GM23338 (cell line): ENCODE data around the gene VDR. TPM values are rescaled to one million over a fixed set of nuclear protein-coding genes. Genes with fewer than 3 reads are reported as not detected.

Experiments
- ATAC-seq: fragments of 200-7000 bp; cut with Tn5 transposase; 3 replicates; pipeline ENCODE4 v1.9.1; 2020
- DNase-seq: peaks from one replicate; pipeline ENCODE4 v3.0.0-alpha.2; 2015; ENCODE audit warnings: low spot score
- H2AFZ ChIP-seq: fragments of 200-600 bp; sonication (generic); 2 replicates; pipeline ENCODE4 v1.8.0; 2016; ENCODE audit warnings: antibody characterized with exemption, mild to moderate bottlenecking, moderate library complexity
- H3F3A ChIP-seq: fragments of 200-600 bp; sonication (generic); replicated peaks from 2 replicates; pipeline ENCODE4 v1.8.0; 2017; ENCODE audit warnings: antibody characterized with exemption, mixed run types, low read depth
- H3K27ac ChIP-seq: fragments of 200-600 bp; sonication (generic); 2 replicates; pipeline ENCODE4 v1.6.1; 2016; ENCODE audit warnings: low read depth
- H3K27me3 ChIP-seq: fragments of 200-600 bp; sonication (generic); 2 replicates; pipeline ENCODE4 v1.8.0; 2016; ENCODE audit warnings: mild to moderate bottlenecking, mixed run types, moderate library complexity; ENCODE audit not compliant: insufficient read depth
- H3K36me3 ChIP-seq: fragments of 200-600 bp; sonication (generic); 2 replicates; pipeline ENCODE4 v1.8.0; 2016; ENCODE audit warnings: mild to moderate bottlenecking; ENCODE audit not compliant: insufficient read depth
- H3K4me1 ChIP-seq: fragments of 200-600 bp; sonication (generic); 2 replicates; pipeline ENCODE4 v1.8.0; 2016; ENCODE audit warnings: mild to moderate bottlenecking, moderate library complexity; ENCODE audit not compliant: insufficient read depth
- H3K4me2 ChIP-seq: fragments of 200-600 bp; sonication (generic); 2 replicates; pipeline ENCODE4 v1.7.1; 2017; ENCODE audit warnings: mixed run types
- H3K4me3 ChIP-seq: fragments of 200-600 bp; sonication (generic); 2 replicates; pipeline ENCODE4 v1.6.1; 2016; ENCODE audit warnings: mixed run types
- H3K79me2 ChIP-seq: fragments of 200-600 bp; sonication (generic); replicated peaks from 2 replicates; pipeline ENCODE4 v1.8.0; 2017; ENCODE audit warnings: mild to moderate bottlenecking; ENCODE audit not compliant: insufficient read depth
- H3K9me2 ChIP-seq: fragments of 200-600 bp; sonication (generic); 2 replicates; pipeline ENCODE4 v1.8.0; 2017; ENCODE audit not compliant: insufficient read depth
- H4K20me1 ChIP-seq: fragments of 200-600 bp; sonication (generic); replicated peaks from 2 replicates; pipeline ENCODE4 v1.8.0; 2017; ENCODE audit warnings: mild to moderate bottlenecking; ENCODE audit not compliant: insufficient read depth
- H3K27ac Mint-ChIP-seq: 2 replicates; pipeline ENCODE4 v1.8.0; 2020; ENCODE audit warnings: inconsistent platforms, mild to moderate bottlenecking, moderate library complexity, mixed read lengths
- H3K27me3 Mint-ChIP-seq: 3 replicates; pipeline ENCODE4 v1.8.0; 2022; ENCODE audit warnings: low read depth, mild to moderate bottlenecking, moderate library complexity, mixed read lengths, inconsistent platforms; ENCODE audit not compliant: insufficient read depth, poor library complexity
- H3K36me3 Mint-ChIP-seq: 3 replicates; pipeline ENCODE4 v1.8.0; 2021; ENCODE audit warnings: low read depth, mild to moderate bottlenecking, inconsistent platforms, moderate library complexity, mixed read lengths
- H3K4me1 Mint-ChIP-seq: 3 replicates; pipeline ENCODE4 v1.8.0; 2020; ENCODE audit warnings: mild to moderate bottlenecking, inconsistent platforms, mixed read lengths
- H3K4me3 Mint-ChIP-seq: 3 replicates; pipeline ENCODE4 v1.8.0; 2021; ENCODE audit warnings: moderate library complexity, mild to moderate bottlenecking, inconsistent platforms, mixed read lengths
- H3K9me3 Mint-ChIP-seq: 3 replicates; pipeline ENCODE4 v1.8.0; 2020; ENCODE audit warnings: moderate library complexity, mild to moderate bottlenecking, inconsistent platforms, mixed read lengths
- CREB1 ChIP-seq: fragments of 250-450 bp; sonication (Bioruptor Pico); IDR thresholded peaks from 2 replicates; pipeline ENCODE4 v1.5.0; 2020; ENCODE audit warnings: low read depth, mild to moderate bottlenecking, moderate library complexity
- EZH2 ChIP-seq: fragments of 200-600 bp; sonication (generic); IDR thresholded peaks from one replicate; pipeline ENCODE4 v1.8.0; 2017; ENCODE audit warnings: antibody characterized with exemption, mild to moderate bottlenecking, low read depth; ENCODE audit not compliant: unreplicated experiment
- EZH2phosphoT487 ChIP-seq: fragments of 200-600 bp; sonication (generic); IDR thresholded peaks from one replicate; pipeline ENCODE4 v1.8.1; 2018; ENCODE audit warnings: antibody characterized with exemption; ENCODE audit not compliant: unreplicated experiment
- JUNB ChIP-seq: IDR thresholded peaks from one replicate; pipeline ENCODE4 v1.6.1; 2016; ENCODE audit warnings: antibody characterized with exemption; ENCODE audit not compliant: unreplicated experiment
- NANOG ChIP-seq: IDR thresholded peaks from 2 replicates; pipeline ENCODE4 v1.6.1; 2016; ENCODE audit warnings: antibody characterized with exemption, borderline replicate concordance
- POLR2AphosphoS5 ChIP-seq: IDR thresholded peaks from 2 replicates; pipeline ENCODE4 v1.6.1; 2016; ENCODE audit warnings: antibody characterized with exemption, low read depth
- STAT1 ChIP-seq: IDR thresholded peaks from one replicate; pipeline ENCODE4 v1.6.1; 2016; ENCODE audit warnings: antibody characterized with exemption; ENCODE audit not compliant: unreplicated experiment
- ZNF114 ChIP-seq: fragments of 250-450 bp; sonication (Bioruptor Pico); IDR thresholded peaks from 2 replicates; pipeline ENCODE4 v1.5.0; 2020; ENCODE audit warnings: mild to moderate bottlenecking, moderate library complexity
- ZNF331 ChIP-seq: fragments of 250-450 bp; sonication (Bioruptor Pico); IDR thresholded peaks from 2 replicates; pipeline ENCODE4 v1.5.0; 2020; ENCODE audit warnings: low read depth, mild to moderate bottlenecking, moderate library complexity
- polyA plus RNA-seq: library from polyadenylated mRNA; unstranded; fragments of >200 nt; fragmentation: Nextera tagmentation; extraction: Ambion mirVana; gene quantifications from 2 replicates; pipeline ENCODE4 v1.2.1, GENCODE V29; 2016
- total RNA-seq: library from RNA; depleted of rRNA; stranded (reverse); fragments of >200 nt; shearing (Covaris generic); gene quantifications from 2 replicates; pipeline ENCODE4 v1.2.3, GENCODE V29; 2014
- TF ChIP-seq, protein P1 (sequence below), 2 experiments: fragments of 200-600 bp in 1 of 2; sonication (generic) in 1 of 2; conservative IDR thresholded peaks; 2 replicates each; pipeline versions ENCODE4 v1.5.1 to v1.6.1; 2016 to 2017; ENCODE audit warnings: antibody characterized with exemption in 2 of 2, low read depth in 2 of 2, mild to moderate bottlenecking in 2 of 2, moderate library complexity in 1 of 2
- TF ChIP-seq, protein P2 (sequence below): fragments of 250-450 bp; sonication (Bioruptor Pico); IDR thresholded peaks from 2 replicates; pipeline ENCODE4 v1.5.0; 2020; ENCODE audit warnings: mild to moderate bottlenecking, moderate library complexity
- TF ChIP-seq, protein P3 (sequence below): IDR thresholded peaks from 2 replicates; pipeline ENCODE4 v1.6.1; 2016; ENCODE audit warnings: antibody characterized with exemption
- TF ChIP-seq, protein P4 (sequence below): IDR thresholded peaks from one replicate; pipeline ENCODE4 v1.6.1; 2018; ENCODE audit warnings: antibody characterized with exemption; ENCODE audit not compliant: unreplicated experiment

The VDR gene
- total and polyA plus RNA-seq, 2 experiments from 2014 or later, result 0.37 to 1.4 TPM

DNA sequence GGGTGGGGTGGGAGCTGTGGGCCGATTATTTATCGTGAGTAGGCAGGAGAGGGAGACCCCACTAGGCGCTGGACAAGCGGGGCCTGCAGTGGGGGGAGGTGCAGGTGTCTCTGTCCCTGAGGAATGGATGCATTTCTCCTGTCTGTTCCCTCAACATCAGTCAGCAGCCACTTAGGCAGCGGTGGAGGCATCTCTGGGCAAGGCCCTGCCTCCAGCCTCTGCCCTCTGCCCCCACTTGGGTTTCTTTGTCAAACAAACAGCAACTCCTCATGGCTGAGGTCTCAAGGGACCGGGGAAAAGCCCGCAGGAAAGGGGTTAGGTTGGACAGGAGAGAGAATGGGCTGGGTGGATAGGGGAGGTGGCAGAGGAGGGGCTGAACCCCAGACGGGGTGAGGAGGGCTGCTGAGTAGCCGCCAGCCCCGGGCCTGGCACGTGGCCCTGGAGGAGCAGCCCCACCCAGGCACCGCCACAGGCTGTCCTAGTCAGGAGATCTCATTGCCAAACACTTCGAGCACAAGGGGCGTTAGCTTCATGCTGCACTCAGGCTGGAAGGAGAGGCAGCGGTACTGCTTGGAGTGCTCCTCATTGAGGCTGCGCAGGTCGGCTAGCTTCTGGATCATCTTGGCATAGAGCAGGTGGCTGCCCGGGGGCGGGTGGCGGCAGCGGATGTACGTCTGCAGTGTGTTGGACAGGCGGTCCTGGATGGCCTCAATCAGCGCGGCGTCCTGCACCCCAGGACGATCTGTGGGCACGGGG is 60.4 kb downstream of the VDR start:
- Histone ChIP-seq H3K36me3 (no peaks in the 10 kb centered on the region), H3K9me2 (peaks cover 3% of the 10 kb centered on the region), H3K27ac (no peak overlapping the region), H3K79me2 (no peaks in the 10 kb centered on the region), H3F3A (no peaks in the 10 kb centered on the region), H2AFZ (no peak overlapping the region), H3K4me1 (no peaks in the 10 kb centered on the region), H3K4me3 (no peak overlapping the region), H3K27me3 (no peaks in the 10 kb centered on the region), H4K20me1 (no peaks in the 10 kb centered on the region; the same call in 1 of the 2 replicates), H3K4me2 (no peak overlapping the region)
- Mint-ChIP-seq H3K9me3 (no peaks in the 10 kb centered on the region), H3K27me3 (peaks cover 17% of the 10 kb centered on the region), H3K4me1 (peaks cover 20% of the 10 kb centered on the region), H3K36me3 (no peaks in the 10 kb centered on the region; the same call in 2 of the 3 replicates), H3K27ac (no peak overlapping the region), H3K4me3 (no peak overlapping the region)
- DNase-seq (no peak), ATAC-seq (no peak)
- TF ChIP-seq EZH2, result no peak
- no peak for TF ChIP-seq POLR2AphosphoS5
- no peak for TF ChIP-seq JUNB
- TF ChIP-seq, protein P1, sequence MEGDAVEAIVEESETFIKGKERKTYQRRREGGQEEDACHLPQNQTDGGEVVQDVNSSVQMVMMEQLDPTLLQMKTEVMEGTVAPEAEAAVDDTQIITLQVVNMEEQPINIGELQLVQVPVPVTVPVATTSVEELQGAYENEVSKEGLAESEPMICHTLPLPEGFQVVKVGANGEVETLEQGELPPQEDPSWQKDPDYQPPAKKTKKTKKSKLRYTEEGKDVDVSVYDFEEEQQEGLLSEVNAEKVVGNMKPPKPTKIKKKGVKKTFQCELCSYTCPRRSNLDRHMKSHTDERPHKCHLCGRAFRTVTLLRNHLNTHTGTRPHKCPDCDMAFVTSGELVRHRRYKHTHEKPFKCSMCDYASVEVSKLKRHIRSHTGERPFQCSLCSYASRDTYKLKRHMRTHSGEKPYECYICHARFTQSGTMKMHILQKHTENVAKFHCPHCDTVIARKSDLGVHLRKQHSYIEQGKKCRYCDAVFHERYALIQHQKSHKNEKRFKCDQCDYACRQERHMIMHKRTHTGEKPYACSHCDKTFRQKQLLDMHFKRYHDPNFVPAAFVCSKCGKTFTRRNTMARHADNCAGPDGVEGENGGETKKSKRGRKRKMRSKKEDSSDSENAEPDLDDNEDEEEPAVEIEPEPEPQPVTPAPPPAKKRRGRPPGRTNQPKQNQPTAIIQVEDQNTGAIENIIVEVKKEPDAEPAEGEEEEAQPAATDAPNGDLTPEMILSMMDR (conservative IDR thresholded peaks at IDR 0.05; ENCODE audit: low read depth in 2 of 2), result no peak
- no peak for TF ChIP-seq NANOG
- TF ChIP-seq STAT1, result no peak
- TF ChIP-seq, protein P2, sequence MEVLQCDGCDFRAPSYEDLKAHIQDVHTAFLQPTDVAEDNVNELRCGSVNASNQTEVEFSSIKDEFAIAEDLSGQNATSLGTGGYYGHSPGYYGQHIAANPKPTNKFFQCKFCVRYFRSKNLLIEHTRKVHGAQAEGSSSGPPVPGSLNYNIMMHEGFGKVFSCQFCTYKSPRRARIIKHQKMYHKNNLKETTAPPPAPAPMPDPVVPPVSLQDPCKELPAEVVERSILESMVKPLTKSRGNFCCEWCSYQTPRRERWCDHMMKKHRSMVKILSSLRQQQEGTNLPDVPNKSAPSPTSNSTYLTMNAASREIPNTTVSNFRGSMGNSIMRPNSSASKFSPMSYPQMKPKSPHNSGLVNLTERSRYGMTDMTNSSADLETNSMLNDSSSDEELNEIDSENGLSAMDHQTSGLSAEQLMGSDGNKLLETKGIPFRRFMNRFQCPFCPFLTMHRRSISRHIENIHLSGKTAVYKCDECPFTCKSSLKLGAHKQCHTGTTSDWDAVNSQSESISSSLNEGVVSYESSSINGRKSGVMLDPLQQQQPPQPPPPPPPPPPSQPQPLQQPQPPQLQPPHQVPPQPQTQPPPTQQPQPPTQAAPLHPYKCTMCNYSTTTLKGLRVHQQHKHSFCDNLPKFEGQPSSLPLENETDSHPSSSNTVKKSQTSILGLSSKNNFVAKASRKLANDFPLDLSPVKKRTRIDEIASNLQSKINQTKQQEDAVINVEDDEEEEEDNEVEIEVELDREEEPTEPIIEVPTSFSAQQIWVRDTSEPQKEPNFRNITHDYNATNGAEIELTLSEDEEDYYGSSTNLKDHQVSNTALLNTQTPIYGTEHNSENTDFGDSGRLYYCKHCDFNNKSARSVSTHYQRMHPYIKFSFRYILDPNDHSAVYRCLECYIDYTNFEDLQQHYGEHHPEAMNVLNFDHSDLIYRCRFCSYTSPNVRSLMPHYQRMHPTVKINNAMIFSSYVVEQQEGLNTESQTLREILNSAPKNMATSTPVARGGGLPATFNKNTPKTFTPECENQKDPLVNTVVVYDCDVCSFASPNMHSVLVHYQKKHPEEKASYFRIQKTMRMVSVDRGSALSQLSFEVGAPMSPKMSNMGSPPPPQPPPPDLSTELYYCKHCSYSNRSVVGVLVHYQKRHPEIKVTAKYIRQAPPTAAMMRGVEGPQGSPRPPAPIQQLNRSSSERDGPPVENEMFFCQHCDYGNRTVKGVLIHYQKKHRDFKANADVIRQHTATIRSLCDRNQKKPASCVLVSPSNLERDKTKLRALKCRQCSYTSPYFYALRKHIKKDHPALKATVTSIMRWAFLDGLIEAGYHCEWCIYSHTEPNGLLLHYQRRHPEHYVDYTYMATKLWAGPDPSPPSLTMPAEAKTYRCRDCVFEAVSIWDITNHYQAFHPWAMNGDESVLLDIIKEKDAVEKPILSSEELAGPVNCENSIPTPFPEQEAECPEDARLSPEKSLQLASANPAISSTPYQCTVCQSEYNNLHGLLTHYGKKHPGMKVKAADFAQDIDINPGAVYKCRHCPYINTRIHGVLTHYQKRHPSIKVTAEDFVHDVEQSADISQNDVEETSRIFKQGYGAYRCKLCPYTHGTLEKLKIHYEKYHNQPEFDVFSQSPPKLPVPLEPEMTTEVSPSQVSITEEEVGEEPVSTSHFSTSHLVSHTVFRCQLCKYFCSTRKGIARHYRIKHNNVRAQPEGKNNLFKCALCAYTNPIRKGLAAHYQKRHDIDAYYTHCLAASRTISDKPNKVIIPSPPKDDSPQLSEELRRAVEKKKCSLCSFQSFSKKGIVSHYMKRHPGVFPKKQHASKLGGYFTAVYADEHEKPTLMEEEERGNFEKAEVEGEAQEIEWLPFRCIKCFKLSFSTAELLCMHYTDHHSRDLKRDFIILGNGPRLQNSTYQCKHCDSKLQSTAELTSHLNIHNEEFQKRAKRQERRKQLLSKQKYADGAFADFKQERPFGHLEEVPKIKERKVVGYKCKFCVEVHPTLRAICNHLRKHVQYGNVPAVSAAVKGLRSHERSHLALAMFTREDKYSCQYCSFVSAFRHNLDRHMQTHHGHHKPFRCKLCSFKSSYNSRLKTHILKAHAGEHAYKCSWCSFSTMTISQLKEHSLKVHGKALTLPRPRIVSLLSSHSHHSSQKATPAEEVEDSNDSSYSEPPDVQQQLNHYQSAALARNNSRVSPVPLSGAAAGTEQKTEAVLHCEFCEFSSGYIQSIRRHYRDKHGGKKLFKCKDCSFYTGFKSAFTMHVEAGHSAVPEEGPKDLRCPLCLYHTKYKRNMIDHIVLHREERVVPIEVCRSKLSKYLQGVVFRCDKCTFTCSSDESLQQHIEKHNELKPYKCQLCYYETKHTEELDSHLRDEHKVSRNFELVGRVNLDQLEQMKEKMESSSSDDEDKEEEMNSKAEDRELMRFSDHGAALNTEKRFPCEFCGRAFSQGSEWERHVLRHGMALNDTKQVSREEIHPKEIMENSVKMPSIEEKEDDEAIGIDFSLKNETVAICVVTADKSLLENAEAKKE (CRISPR knock-in tag), result no peak
- no peak for TF ChIP-seq ZNF114 (CRISPR knock-in tag)
- TF ChIP-seq, protein P3, sequence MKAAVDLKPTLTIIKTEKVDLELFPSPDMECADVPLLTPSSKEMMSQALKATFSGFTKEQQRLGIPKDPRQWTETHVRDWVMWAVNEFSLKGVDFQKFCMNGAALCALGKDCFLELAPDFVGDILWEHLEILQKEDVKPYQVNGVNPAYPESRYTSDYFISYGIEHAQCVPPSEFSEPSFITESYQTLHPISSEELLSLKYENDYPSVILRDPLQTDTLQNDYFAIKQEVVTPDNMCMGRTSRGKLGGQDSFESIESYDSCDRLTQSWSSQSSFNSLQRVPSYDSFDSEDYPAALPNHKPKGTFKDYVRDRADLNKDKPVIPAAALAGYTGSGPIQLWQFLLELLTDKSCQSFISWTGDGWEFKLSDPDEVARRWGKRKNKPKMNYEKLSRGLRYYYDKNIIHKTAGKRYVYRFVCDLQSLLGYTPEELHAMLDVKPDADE, result no peak
- TF ChIP-seq EZH2phosphoT487, result no peak
- no peak for TF ChIP-seq ZNF331 (CRISPR knock-in tag)
- TF ChIP-seq CREB1 (CRISPR knock-in tag), result no peak
- TF ChIP-seq, protein P4, sequence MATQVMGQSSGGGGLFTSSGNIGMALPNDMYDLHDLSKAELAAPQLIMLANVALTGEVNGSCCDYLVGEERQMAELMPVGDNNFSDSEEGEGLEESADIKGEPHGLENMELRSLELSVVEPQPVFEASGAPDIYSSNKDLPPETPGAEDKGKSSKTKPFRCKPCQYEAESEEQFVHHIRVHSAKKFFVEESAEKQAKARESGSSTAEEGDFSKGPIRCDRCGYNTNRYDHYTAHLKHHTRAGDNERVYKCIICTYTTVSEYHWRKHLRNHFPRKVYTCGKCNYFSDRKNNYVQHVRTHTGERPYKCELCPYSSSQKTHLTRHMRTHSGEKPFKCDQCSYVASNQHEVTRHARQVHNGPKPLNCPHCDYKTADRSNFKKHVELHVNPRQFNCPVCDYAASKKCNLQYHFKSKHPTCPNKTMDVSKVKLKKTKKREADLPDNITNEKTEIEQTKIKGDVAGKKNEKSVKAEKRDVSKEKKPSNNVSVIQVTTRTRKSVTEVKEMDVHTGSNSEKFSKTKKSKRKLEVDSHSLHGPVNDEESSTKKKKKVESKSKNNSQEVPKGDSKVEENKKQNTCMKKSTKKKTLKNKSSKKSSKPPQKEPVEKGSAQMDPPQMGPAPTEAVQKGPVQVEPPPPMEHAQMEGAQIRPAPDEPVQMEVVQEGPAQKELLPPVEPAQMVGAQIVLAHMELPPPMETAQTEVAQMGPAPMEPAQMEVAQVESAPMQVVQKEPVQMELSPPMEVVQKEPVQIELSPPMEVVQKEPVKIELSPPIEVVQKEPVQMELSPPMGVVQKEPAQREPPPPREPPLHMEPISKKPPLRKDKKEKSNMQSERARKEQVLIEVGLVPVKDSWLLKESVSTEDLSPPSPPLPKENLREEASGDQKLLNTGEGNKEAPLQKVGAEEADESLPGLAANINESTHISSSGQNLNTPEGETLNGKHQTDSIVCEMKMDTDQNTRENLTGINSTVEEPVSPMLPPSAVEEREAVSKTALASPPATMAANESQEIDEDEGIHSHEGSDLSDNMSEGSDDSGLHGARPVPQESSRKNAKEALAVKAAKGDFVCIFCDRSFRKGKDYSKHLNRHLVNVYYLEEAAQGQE, result no peak
